BJ (cell line): ENCODE results near the gene SLC43A3. TPM values are rescaled to one million over a fixed set of nuclear protein-coding genes. Genes with fewer than 3 reads are reported as not detected.
"Not testable (repeated sequence)": the region's sequence is repeated elsewhere in the genome, so short reads cannot be mapped to it uniquely, and the experiment has no call there.

ENCODE experiments used
- CTCF ChIA-PET: fragments of 350-600 bp; formaldehyde crosslinking; extraction: SDS; loops from one replicate; lab custom pipeline; 2021; ENCODE audit warnings: antibody characterized with exemption, inconsistent platforms; lab: Yijun Ruan, JAX
- POLR2A ChIA-PET: fragments of 300-600 bp; sonication (Branson Sonifier 250); formaldehyde crosslinking; extraction: SDS; loops from one replicate; lab custom pipeline; 2021; ENCODE audit warnings: antibody characterized with exemption; lab: Charles Lee
- DNase-seq: peaks from one replicate; pipeline ENCODE4 v3.0.0-alpha.2; 2011; ENCODE audit warnings: low read depth
- H3K27me3 ChIP-seq: 2 replicates; pipeline ENCODE4 v1.6.0; 2011; ENCODE audit warnings: low read length; ENCODE audit not compliant: control insufficient read depth, insufficient read depth
- H3K36me3 ChIP-seq: 2 replicates; pipeline ENCODE4 v1.5.1; 2011; ENCODE audit warnings: low read length; ENCODE audit not compliant: control insufficient read depth, insufficient read depth
- H3K4me3 ChIP-seq: 2 replicates; pipeline ENCODE4 v1.5.1; 2011; ENCODE audit warnings: low read depth, mild to moderate bottlenecking, control low read depth, low read length
- polyA plus RNA-seq: library from polyadenylated mRNA; depleted of rRNA; stranded (reverse); fragments of >200 nt; gene quantifications from 2 replicates; pipeline ENCODE4 v1.2.3, GENCODE V29; 2011
- TF ChIP-seq, protein P1 (sequence below): IDR thresholded peaks from 2 replicates; pipeline ENCODE4 v1.5.1; 2011; ENCODE audit warnings: low read depth, mild to moderate bottlenecking, control low read depth, inconsistent platforms, low read length, moderate library complexity; ENCODE audit not compliant: insufficient read depth

SLC43A3 gene
- polyA plus RNA-seq, 1 experiment = 26.7 TPM

DNA sequence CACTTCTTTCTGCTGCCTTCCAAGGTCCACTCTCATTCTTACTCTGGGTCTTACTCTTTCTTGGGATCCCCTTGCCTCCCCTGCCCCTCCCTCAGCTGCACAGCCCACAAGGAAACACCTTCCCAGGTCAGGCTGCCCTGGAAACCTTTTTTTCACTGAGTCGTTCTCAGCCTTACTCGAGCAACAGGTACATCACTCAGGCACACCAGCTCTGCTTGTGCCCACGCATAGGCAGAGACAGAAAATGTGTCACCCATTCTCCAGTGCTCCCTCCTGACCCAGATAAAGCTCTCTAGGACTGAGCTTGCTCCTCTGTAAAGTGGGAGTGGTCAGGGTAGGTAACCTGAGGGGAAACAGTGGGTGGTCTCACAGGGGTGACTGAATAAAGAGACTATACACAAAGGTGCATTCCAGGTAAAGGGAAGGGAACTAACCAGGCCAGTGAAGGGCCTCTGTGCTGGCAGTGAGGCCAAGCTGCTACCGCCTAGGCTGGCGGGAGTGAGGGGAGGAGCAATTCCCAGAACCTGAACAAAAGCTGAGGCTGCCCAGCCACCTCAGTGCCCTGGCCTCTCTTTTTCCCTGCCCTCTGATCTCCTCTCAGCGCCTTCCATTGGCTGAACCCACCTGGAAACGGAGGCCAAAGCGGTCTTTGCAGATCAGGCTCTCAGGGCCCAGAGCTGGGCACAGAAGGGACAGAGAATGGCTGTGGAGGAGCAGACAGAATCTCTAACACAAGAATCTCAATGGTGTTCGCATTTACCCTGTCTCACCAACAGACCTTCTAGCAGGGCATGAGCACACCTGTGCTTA lies 61.9 kb downstream of the SLC43A3 start:
- TF ChIP-seq, protein P1, sequence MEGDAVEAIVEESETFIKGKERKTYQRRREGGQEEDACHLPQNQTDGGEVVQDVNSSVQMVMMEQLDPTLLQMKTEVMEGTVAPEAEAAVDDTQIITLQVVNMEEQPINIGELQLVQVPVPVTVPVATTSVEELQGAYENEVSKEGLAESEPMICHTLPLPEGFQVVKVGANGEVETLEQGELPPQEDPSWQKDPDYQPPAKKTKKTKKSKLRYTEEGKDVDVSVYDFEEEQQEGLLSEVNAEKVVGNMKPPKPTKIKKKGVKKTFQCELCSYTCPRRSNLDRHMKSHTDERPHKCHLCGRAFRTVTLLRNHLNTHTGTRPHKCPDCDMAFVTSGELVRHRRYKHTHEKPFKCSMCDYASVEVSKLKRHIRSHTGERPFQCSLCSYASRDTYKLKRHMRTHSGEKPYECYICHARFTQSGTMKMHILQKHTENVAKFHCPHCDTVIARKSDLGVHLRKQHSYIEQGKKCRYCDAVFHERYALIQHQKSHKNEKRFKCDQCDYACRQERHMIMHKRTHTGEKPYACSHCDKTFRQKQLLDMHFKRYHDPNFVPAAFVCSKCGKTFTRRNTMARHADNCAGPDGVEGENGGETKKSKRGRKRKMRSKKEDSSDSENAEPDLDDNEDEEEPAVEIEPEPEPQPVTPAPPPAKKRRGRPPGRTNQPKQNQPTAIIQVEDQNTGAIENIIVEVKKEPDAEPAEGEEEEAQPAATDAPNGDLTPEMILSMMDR = no peak
- ChIA-PET CTCF (no interaction called here), POLR2A (no interaction called here)
- no peak for DNase-seq
- Histone ChIP-seq H3K4me3 (no peak overlapping the region), H3K36me3 (no peaks in the 10 kb centered on the region), H3K27me3 (peaks cover 5% of the 10 kb centered on the region)

DNA sequence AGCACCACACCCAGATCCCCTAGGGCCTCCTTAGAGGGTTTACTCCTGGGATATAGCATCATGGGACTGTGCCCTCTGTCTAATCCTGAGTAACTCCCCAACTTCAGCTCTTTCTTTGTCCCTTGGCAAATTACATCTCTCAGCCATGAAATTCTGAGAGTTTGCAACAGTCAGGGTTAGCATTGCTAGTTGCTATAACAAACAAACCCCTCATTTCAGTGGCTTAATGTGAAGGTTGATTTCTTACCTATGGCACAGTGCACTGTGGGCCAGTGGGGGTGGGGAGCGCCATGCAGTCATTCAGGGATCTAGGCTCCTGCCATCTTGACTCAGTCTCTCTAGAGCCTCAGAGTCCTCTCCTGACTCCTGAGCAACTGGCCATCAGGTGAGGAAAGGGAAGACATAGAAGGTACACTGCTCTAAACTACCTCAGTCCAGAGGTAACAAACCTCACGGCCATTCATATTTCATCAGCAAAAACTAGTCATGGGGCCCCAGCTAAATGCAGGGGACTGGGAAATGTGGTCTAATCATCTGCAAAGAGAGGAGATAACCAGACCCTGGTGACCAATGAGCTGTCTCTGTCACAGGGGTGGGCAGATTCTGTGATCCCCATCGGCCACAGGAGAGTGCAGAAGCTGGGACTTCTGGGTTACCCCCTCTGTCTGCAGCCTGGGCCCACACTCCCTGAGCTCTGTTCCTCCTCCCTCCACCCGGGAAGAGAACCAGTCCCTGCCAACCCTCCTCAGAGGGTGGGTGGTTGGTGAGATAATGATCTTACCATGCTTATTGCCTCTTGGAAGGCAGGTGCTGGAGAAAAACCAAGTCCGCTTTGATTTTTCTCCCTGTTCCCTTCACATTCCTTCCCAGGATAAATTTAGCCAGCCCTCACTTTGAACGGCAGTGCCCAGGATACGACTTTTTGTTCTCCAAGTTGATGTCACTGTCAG lies 63.5 kb downstream of the SLC43A3 start:
- ChIA-PET CTCF (interaction anchor here (0.6 to 1.5 kb wide), 3 partner anchors 10 to 16 kb away, joined by 3 read pairs; no protein-coding TSS in a partner anchor), POLR2A (no interaction called here)
- no peak overlapping the region for H3K4me3 ChIP-seq
- TF ChIP-seq, protein P1 = no peak
- DNase-seq = no peak
- H3K27me3 ChIP-seq = peaks cover 6% of the 10 kb centered on the region
- no peaks in the 10 kb centered on the region for H3K36me3 ChIP-seq

- CTCF ChIA-PET = interaction anchor here (0.9 to 5.1 kb wide), 5 partner anchors 9 to 115 kb away, joined by 3 to 32 read pairs (median 4); no protein-coding TSS in a partner anchor
- Histone ChIP-seq H3K4me3 (no peak overlapping the region), H3K36me3 (no peaks in the 10 kb centered on the region), H3K27me3 (peaks cover 6% of the 10 kb centered on the region)
- TF ChIP-seq, protein P1 = no peak
- DNase-seq = no peak
- POLR2A ChIA-PET = interaction anchor here (0.5 kb wide), 1 partner anchor 303 kb away, joined by 3 read pairs; no protein-coding TSS in a partner anchor
Measured at GRCh38 chr11:57361926-57362325, 65.0 kb downstream of the SLC43A3 start.

DNA sequence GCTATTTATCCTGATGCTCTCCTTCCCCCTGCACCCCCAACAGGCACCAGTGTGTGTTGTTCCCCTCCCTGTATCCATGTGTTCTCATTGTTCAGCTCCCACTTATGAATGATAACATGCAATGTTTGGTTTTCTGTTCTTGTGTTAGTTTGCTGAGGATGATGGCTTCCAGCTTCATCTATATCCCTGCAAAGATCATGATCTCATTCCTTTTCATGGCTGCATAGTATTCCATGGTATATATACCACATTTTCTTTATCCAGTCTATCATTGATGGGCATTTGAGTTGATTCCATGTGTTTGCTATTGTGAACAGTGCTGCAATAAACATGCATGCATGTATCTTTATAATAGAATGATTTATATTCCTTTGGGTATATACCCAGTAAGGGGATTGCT lies 65.5 kb downstream of the SLC43A3 start:
- CTCF ChIA-PET = interaction anchor here (1.3 to 5.1 kb wide), 6 partner anchors 8 to 166 kb away, joined by 3 to 32 read pairs (median 6); no protein-coding TSS in a partner anchor
- H3K27me3 ChIP-seq, POLR2A ChIA-PET, H3K4me3 ChIP-seq, DNase-seq, H3K36me3 ChIP-seq: not testable (repeated sequence)

DNA sequence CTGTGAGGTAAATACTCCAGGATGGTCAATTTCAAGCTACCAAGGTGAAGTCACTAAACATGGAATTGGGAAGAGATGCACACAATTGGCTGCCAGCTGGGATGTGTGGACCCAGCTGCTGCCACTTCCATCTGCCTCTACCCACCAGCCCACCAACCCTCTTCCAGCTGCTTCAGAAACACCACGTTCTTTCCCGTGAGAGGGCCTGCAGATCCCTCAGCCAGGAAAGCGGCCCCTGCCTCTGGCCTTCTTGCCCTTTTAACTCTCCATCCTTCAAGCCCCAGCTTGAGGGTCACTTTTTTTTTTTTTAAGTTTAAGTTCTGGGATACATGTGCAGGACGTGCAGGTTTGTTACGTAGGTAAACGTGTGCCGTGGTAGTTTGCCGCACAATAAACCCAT lies 65.9 kb downstream of the SLC43A3 start:
- peaks cover 6% of the 10 kb centered on the region for H3K27me3 ChIP-seq
- DNase-seq = no peak
- ChIA-PET POLR2A (no interaction called here), CTCF (interaction anchor here (1.7 to 5.1 kb wide), 4 partner anchors 11 to 166 kb away, joined by 4 to 32 read pairs (median 18); no protein-coding TSS in a partner anchor)
- H3K36me3 ChIP-seq = no peaks in the 10 kb centered on the region
- H3K4me3 ChIP-seq = no peak overlapping the region
- TF ChIP-seq, protein P1 = no peak
